CD4-positive, alpha-beta T cell treated with Interferon alpha-2 for 1 hour (primary cell): ENCODE results near the gene DHRS2.
A peak's percentile ranks its signal among the peaks of the same experiment; 100 is the strongest.
"Not testable (repeated sequence)": the region's sequence is repeated elsewhere in the genome, so short reads cannot be mapped to it uniquely, and the experiment has no call there.

Experiments used
- DNase-seq, 2 donors: peaks; one replicate each; pipeline ENCODE4 v3.0.0-alpha.2; 2020 to 2022

DHRS2 gene

DNA sequence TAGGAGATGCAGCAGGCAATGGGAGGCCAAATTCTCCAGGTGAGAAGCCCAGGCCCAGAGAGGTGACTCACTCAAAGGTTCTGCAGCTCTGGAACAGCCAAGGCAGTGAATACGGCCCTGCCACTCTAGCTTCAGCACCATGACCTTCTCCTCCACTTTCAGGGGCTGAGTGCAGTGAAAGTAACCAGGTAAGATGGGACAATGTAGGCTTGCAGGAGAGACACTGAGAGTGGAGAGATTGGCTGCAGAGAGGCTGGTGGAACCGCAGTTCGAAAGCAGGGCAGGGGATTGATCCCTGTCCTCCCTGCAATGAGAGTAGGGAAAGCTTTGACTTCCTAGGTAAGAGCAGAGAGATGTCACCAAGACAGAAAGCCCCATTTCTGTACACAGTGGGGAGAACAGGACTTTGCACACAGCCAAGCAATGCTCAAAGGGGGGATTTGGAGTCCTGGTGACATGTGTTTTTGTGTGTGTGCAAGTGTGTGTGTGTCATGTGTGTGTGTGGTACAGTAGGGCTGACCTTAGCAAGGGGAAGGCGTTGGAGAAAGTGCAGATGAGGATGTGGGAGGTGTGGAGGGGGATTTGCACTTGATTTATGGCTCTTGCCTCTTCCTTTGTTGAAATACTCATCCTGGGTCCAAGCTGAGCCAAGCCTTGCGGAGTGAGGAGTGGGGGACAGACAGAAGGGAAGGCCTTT, 12.7 kb downstream of the DHRS2 start:
- DNase-seq, result no peak

DNA sequence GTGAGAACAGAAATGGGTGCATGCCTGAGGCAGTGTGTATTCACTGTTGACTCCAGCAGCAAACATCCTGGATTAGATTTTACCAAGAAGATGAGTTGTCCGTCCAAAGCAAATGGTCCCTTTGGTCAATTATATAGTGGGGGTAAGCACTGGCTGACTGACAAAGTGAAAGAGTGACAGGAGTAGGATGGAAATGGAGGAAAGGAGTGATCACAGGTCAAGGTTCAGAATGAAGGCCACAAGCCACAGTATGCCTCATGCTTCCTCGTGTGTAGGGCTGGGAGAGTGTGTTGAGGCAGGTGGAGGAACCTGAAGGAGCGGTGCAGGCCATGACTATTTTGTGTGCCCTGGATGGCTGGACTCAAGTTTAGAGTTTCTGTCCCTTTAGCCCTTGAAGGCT, 14.3 kb downstream of the DHRS2 start:
- no peak for DNase-seq

DNA sequence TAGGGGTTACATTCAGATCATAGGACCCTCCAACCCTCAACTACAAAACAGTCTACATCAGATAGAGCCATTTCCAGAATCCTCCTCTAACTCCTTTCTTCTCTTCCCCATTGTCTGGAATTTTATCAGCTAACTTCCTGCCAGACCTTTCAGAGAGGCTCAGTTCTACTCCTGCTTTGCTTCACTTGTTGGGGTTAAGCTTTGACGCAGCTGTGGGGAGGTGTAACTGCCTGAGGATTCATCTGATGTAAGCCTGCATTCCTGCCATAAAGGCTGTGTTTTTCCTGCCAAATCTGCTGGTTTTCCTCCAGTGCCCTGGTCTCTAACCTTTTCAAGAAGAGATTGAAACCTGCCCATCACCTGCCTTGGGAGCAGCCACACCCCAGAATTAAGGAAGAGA, 16.9 kb downstream of the DHRS2 start:
- no peak for DNase-seq

DNA sequence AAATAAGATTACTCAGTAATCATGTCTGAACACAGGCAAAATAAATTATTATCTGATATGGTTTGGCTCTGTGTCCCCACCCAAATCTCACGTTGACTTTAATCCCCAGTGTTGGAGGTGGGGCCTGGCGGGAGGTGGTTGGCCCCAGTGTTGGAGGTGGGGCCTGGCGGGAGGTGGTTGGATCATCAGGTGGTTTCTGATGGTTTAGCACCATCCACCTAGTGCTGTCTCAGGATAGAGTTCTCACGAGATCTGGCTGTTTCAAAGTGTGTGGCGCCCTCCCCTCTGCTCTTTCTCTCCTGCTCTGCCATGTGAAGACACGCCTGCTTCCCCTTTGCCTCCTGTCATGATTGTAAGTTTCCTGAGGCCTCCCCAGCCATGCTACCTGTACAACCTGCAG, 18.1 kb downstream of the DHRS2 start:
- DNase-seq, result no peak

DNA sequence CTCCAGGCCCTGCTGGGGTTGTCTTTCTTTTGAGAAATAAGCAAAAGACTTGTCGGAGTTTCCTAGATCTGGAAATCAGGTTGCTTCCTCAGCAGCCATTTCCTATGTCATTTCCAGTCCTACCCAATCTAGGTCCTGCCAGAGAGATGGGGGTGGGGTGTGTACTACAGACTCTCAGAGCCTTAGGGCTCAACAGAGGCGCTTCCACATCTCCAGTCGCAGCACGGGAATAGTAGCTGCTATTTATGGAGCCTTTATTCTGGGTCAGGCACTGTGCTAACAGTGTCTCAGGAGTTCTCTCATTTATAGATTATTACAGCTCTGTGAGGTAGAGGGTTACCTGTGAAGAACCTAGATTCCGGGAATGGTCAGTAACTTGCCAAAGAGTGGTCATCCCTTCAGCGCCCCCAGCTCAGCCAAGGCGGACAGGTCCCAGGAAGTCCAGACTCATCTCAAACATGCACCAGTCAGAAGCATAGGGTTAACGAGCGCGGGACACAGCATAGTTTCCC, 21.9 kb downstream of the DHRS2 start:
- no peak for DNase-seq

DNA sequence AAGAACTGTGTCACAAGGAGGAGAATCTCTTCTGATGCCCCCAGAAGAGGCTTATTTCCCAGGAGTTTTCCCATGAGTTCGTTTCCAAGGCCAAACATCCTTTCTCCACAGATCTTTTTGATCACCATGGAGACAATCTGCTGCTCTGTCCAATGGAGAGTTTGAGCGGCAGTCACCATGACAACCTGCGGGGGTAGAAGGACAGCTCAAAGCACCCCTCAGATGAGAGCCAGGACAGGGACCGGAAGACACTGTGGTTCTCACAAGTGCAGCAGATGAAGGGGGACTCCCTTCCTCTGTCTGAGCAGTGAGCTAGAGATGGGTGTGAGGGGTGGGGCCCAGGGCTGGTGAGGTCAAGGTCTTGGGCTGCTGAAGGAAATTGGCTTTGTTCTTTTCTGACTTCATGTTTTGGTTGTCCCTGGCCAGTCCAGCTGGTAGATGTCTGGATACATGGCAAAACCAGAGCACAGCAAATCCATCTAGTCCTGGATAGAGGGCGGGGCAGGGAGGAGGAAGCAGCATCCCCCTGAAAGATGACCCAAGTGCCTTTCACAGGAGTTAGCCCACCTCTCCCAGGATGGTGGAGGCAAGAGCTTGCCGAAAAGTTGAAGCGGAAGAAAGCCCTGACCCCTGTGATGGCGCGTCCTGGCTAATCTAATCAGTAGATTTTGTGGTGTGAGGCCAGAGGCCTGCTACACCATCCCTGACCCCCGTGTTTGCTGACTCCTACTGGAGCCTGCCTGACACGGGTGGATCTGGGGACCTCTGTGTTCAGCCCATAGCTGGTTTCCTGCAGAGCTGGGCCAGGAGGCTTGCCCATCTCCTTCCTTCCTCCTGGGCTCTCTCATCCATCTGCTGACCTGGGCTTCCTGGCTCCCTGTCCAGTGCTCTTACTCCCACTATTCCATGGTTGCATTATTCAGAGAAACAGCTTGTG, 24.4 kb downstream of the DHRS2 start:
- peak; percentile 54 to 63 for DNase-seq

DNA sequence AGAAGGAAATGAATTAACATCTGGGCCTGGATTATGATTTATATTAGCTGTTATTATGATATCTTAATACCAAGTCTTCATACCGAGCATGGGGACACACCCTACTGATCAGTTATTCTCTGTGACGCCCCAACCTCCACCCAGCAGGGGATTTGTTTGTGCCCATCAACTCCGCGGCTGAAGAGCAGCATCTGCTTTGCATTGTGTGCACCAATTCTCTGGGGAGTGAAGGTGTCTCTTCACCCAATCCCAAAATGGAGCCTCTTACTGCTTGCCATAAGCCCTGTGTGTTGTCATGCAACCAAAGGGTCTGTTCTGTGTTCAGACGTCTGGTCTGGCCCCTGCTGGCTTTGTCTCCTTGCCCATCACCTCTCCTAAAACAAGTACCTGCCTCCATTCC, 25.4 kb downstream of the DHRS2 start:
- DNase-seq, result no peak

DNA sequence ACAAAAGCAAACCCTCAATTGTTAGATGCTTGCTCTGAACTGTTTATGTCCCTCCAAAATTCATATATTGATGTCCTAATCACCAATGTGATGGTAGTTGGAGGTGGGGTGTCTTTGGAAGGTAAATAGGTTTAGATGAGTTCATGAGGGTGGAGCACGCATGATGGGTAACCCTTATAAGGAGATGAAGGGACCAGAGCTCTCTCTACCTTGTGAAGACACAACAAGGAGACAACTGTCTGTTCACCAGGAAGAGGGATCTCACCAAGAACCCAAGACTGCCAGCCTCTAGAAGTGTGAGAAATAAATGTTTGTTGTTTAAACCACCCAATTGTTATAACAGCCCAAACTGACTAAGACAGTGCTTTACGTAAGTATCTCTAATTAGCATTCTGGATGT, 27.0 kb downstream of the DHRS2 start:
- DNase-seq, result peak in 1 of 2 donors; percentile 18

DNA sequence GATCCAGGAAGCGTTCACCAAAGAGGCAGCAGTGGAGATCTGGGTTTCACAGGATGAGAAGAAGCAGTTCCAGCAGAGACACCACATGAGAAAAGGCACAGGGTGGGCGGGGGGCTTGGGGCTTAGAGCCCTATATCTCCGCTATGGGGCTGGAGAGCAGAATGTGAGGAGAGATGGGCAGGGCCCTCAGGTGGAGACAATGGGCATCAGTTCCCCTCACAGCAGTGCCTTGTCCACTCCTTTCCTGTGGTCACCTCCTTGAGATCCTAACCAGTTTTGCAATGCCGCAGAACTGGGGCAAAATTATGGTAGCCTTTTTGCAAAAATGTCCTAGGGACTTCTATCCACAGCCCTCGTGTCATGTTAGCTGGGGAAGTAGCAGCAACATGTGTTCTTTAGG, 27.5 kb downstream of the DHRS2 start:
- DNase-seq, result no peak

DNA sequence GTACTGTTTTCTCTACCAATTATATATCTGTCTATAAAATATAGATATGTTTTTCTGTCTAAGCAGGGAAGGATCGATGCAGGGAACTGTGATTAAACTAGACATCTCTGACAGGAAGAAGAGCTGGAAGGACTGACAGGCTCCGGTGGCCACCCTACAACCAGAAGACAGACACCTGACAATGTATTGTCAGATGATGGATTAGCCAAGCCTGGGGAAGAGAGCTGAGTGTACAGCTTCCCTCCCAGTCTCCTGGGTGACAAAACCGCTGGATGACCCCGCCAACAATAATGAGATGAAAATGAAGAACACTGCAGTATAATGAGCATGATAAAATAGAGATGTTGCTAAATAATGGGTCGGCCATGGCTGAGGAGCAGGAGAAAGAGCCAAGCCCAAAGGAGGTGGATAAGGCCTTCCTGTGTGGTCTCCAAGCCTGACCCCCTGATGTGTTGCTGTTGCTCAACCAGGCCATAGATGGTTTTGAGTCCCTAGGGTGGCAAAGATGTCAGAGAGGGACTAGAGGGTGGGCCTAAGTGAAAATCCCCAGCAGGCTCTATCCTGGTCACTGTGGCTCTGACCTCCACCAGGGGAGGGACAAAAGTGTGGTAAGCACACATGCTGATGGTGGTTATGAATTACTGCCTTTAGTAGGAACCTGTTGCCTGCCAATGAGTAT, 28.2 kb downstream of the DHRS2 start:
- DNase-seq, result no peak

DNA sequence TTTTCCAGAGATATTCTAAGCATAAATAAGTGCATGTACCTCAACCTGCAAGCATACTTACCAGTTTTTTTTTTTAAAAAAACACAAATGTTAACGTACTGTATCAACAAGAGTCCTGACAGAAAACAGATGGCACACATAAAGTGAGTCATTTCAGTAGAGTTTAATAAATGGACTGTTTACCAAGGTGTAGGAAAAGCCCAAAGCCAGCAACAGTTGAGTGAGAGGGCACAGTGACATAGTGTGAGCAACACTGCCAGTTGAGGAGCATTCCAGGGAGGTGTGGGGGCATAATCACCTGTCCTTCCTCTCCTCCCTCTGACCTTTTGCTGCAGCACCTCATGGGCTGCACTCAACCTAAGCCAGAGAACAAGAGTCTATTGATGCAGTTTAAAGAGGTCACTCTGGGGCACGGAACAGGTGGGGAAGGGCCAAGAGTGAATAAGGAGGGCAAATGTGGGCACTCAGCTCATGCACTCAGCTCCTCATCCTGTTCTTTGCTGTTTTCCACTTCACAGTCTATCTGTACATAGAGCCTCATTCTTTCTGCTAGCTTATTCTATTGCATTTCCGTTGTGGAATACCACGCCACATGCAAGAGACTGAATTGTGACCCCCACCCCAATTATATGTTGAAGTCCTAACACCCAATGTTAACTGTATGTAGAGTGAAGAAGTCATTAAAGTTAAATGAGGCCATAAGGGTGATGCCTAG, 29.3 kb downstream of the DHRS2 start:
- no peak for DNase-seq

DNA sequence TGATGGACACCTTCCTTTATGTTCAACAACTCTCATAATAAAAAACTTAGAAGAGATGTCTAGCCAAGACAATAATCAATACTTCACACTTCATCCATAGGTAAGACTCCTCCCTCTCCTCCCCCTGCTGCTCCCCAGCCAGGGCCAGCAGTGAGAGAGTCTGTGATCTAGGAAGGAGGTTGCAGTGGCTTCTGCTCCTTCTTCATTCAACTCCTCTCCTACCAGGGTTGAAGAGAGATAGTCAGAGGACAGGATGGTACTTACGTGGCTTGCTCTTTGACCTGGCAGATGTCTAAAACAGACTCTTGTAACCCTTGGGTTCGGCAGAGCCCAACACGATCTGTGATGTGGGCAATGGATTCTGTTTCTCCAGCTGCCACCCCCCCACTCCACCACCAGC, 31.0 kb downstream of the DHRS2 start:
- no peak for DNase-seq

DNA sequence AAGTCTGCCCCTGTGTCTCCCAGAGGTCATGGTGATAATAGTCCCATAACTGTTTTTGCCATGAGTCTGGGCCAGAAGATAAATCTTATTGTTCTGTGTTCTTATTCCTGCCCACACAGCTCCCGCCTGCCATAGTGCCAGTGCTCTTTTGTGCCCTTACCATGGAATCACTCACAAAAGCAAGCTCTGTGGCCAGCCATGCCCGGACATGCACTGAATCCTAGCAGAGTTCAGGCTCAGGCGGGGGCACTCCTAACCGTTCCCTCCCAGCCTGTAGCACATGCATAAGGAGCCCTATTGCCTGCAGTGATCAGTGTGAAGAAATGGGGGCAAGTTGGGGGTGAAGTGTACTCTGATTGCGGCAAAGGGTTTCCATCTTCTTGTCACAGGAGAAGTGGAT, 33.3 kb downstream of the DHRS2 start:
- DNase-seq, result no peak

DNA sequence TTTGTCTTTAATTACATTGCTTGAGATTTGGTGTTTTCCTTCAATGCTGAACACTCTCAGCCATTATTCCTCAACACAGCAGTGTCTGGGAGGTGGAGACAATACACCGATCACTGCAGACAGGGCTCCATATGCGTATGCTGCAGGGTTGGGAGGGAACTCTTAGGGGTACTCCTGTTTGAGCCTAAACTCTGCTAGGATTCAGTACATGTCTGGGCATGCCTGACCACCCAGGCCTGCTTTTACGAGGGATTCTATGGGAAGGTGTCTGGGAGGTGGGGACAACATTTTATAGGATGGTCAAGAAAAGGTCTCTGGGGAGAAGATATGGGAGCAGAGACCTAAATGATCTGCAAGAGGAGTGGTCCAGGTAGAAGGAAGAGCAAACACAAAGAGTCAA, 34.3 kb downstream of the DHRS2 start:
- DNase-seq, result no peak

DNA sequence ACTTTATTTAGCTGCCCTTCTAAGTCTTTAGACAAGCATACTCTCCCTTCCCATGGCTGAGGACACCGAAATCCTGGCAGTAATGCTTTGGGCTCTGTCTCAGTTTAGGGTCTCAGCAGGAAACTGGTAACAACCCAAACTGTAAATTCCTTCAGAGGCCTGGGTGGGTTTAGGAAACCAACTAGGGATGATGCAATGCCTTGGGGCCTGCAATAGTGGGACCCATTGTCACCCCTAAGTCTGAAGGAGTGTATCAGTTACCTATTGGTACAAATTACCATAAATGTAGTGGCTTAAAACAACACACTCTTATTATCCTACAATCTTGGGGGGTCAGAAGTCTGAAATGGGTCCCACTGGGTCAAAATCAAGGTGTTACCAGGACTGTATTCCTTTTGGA, 36.0 kb downstream of the DHRS2 start:
- DNase-seq, result no peak

DNA sequence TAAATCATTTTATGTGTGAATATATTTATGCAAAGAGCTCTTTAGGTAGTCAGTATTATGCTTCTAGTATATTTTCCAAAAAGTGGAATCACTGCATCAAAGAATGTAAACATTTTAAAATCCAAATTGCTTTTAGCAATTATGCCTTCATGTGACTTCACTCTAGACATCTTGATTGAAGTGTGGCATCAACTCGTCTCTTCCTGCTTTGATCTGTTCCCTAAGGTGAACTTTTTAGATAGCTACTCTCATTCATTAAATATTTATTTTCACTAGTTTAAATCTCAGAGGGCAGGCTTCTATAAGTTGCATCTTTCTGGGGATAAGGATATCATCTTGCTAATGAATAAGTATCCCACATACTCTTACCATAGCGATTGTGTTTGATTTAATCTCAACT, 39.2 kb downstream of the DHRS2 start:
- no peak for DNase-seq

DNA sequence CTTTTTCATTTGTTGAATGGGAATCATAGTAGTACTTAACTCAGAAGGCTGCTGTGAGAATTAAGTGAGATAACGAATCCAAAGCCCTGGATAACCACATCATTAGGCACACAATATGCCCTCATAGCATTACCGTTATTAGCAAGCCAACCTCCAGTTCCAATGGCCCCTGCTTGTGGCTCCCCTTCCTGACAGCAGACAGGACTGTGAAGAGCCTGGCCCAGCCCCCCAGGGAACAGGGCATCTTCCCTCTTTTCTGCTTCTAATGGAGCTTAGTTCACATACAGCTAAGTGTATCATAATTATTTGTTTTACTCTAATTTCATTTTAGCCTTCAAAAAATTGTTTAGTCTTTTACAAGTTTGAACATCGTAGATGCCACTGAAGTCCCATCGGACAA, 39.7 kb downstream of the DHRS2 start:
- no peak for DNase-seq

DNA sequence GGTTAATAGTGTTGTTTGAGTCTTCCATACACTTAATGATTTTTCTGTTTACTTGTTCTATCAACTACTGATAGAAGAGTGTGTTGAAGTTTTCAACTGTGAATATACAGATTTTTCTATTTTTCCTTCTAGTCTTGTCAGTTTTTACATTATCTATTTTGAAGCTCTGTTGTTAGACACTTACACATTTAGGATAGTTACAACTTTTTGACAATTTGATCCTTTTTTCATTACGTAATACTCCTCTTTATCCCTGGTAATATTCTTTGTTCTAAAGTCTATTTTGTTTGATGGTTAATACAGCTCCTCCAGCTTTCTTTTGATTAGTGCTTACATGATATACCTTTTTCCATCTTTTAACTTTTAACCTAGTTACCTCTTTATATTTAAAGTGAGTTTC, 45.2 kb downstream of the DHRS2 start:
- DNase-seq, result no peak

DNA sequence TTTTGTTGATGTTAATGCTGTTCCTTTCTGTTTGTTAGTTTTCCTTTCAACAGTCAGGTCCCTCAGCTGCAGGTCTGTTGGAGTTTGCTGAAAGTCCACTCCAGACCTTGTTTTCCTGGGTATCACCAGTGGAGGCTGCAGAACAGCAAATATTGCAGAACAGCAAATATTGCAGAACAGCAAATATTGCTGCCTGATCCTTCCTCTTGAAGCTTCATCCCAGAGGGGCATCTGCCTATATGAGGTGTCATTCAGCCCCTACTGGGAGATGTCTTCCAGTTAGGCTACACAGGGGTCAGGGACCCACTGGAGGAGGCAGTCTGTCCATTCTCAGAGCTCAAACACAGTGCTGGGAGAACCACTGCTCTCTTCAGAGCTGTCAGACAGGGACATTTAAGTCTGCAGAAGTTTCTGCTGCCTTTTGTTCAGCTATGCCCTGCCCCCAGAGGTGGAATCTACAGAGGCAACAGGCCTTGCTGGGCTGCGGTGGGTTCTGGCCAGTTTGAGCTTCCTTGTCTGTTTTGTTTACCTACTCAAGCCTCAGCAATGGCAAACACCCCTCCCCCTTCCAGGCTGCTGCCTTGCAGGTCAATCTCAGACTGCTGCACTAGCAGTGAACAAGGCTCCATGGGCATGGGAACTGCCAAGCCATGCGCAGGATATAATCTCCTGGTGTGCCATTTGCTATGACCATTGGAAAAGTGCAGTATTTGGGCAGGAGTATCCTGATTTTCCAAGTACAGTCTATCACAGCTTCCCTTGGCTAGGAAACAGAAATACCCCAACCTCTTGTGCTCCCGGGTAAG, 53.7 kb downstream of the DHRS2 start:
- not testable (repeated sequence) for DNase-seq

DNA sequence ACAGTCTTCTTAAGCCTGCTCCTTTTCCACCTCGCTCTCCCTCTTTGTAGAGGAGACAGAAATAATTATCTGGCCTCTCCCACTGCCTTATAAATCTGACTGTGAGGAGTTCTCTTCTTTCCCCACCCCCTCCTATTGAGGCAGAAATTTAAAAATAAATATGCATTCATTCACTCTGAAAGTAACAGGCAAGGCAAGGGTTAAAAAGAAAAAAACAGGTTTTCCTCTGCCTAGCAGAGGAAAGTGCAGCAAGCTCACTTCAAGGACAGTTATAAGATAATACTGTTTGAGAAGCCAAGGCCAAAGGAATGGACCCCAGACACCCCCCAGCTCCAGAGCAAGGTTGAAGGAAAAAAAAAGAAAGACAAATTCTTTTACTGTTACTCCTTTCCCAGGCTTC, 56.3 kb downstream of the DHRS2 start:
- DNase-seq, result no peak

DNA sequence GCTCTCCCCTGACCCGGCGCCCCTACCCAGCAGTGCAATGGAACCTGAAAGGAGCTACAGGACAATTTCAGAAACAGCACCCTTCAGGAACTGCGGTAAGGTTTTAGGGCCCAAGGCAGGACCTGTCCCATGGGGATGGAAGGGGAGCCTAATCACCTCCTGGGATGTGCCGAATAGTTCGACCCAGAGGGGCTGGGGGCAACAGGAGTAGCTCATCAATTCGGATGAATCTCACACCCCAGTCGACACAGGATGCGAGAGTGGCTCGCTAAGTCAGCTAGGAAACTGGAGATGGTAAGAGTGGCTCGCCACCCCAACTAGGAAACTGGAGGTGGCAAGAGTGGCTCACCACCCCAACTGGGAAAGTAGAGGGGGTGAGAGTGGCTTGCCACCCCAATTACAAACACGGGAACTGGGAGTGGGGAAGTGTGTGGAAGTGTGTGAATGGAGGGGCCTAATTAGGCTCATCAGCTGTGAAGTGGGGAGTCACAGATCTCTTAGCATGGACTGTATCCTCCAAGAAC, 57.1 kb downstream of the DHRS2 start:
- DNase-seq, result no peak
